Measurements from ENCODE around the gene ANKRD6. TPM values are rescaled to one million over a fixed set of nuclear protein-coding genes. Genes with fewer than 3 reads are reported as not detected.

The ANKRD6 gene
- total RNA-seq, 6 experiments from 2014 or later, result 5.3 to 14.8 (median 8.3) TPM

- ATAC-seq (no peak), DNase-seq (no peak)
- no peak overlapping the region for H3K4me3 ChIP-seq
- H3K27ac ChIP-seq, result no peak overlapping the region
- no peaks in the 10 kb centered on the region for H3K4me1 ChIP-seq
- TF ChIP-seq CTCF (IDR thresholded peaks at IDR 0.05), result no peak
- TF ChIP-seq POLR2A (IDR thresholded peaks at IDR 0.05), result no peak
- no peaks in the 10 kb centered on the region for H3K27me3 ChIP-seq
- no peaks in the 10 kb centered on the region for H3K36me3 ChIP-seq
- intact Hi-C loops (cut with DNase I), result no loop called here
- no peaks in the 10 kb centered on the region for H3K9me3 ChIP-seq
- 94% methylated on average over 3 of the region's 3 CpGs for WGBS (ENCODE audit: insufficient coverage, low coverage, low lambda C conversion rate, missing lambda C conversion rate)
Measured at GRCh38 chr6:89400050-89400449, 32.9 kb upstream of the ANKRD6 start.

GRCh38 chr6:89400912-89401399, 32.0 kb upstream of the ANKRD6 start:
- Histone ChIP-seq H3K4me3 (no peak overlapping the region), H3K9me3 (no peaks in the 10 kb centered on the region), H3K27ac (no peak overlapping the region), H3K27me3 (no peaks in the 10 kb centered on the region), H3K4me1 (no peaks in the 10 kb centered on the region), H3K36me3 (no peaks in the 10 kb centered on the region)
- intact Hi-C loops (cut with DNase I), result no loop called here
- TF ChIP-seq CTCF (IDR thresholded peaks at IDR 0.05) (no peak), POLR2A (IDR thresholded peaks at IDR 0.05) (no peak)
- DNase-seq, result no peak
- 70% methylated on average over 6 of the region's 6 CpGs for WGBS (ENCODE audit: insufficient coverage, low coverage, low lambda C conversion rate, missing lambda C conversion rate)
- peak in 3 of 4 donors; percentile 23 to 59 (median 36) for ATAC-seq

DNA sequence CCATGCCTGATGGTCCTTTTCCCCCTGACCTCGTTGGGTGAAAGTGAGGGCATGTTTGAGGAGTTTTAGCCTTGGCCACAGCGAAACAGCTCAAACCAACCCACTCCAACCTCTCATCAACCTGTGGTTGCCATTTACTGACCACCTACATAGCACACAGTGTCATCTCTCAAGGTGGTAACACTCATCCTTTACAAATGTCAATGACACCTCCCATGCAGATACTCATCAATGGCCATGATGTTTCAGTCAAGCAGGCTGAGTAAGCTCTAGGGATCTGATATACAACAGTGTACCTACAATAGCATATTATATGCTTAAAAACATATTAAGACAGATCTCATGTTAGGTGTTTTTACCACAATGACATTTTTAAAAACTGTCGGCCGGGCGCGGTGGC, 30.2 kb upstream of the ANKRD6 start:
- Histone ChIP-seq H3K4me1 (no peaks in the 10 kb centered on the region), H3K27me3 (no peaks in the 10 kb centered on the region), H3K4me3 (no peak overlapping the region), H3K9me3 (no peaks in the 10 kb centered on the region), H3K36me3 (no peaks in the 10 kb centered on the region), H3K27ac (no peak overlapping the region)
- ATAC-seq, result no peak
- WGBS (ENCODE audit: insufficient coverage, low coverage, low lambda C conversion rate, missing lambda C conversion rate), result 77% methylated on average over 5 of the region's 6 CpGs
- DNase-seq, result no peak
- intact Hi-C loops (cut with DNase I), result no loop called here
- TF ChIP-seq POLR2A (IDR thresholded peaks at IDR 0.05), result no peak
- no peak for TF ChIP-seq CTCF (IDR thresholded peaks at IDR 0.05)

- Histone ChIP-seq H3K27ac (no peak overlapping the region), H3K27me3 (no peaks in the 10 kb centered on the region), H3K4me1 (no peaks in the 10 kb centered on the region), H3K36me3 (no peaks in the 10 kb centered on the region), H3K9me3 (no peaks in the 10 kb centered on the region), H3K4me3 (no peak overlapping the region)
- no peak for TF ChIP-seq CTCF (IDR thresholded peaks at IDR 0.05)
- TF ChIP-seq POLR2A (IDR thresholded peaks at IDR 0.05), result no peak
- ATAC-seq (no peak), DNase-seq (no peak)
- 66% methylated on average over 3 of the region's 3 CpGs for WGBS (ENCODE audit: insufficient coverage, low coverage, low lambda C conversion rate, missing lambda C conversion rate)
- intact Hi-C loops (cut with DNase I), result no loop called here
Measured at GRCh38 chr6:89404512-89404911, 28.4 kb upstream of the ANKRD6 start.

DNA sequence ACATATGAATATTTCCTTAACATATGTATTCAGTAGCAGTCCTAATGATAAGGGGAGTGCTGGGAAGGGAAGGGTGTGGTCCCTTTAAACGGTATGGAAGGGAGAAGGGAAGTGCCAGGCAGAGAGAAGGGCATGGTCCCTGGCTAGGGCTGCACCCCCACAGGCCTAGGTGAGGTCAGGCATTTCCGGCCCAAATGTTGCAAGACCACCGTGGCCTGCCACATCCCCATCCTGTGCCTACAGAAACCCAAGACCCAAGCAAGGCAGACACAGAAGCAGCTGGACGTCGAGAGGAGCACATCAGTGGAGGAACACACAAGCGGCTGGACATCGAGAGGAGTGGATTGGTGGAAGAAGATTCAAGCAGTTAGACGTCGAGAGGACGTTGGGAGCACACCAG, 26.8 kb upstream of the ANKRD6 start:
- no peak overlapping the region for H3K27ac ChIP-seq
- H3K36me3 ChIP-seq, result no peaks in the 10 kb centered on the region
- intact Hi-C loops (cut with DNase I), result no loop called here
- 51% methylated on average over 5 of the region's 10 CpGs for WGBS (ENCODE audit: insufficient coverage, low coverage, low lambda C conversion rate, missing lambda C conversion rate)
- no peaks in the 10 kb centered on the region for H3K9me3 ChIP-seq
- H3K4me1 ChIP-seq, result no peaks in the 10 kb centered on the region
- H3K27me3 ChIP-seq, result no peaks in the 10 kb centered on the region
- TF ChIP-seq POLR2A (IDR thresholded peaks at IDR 0.05) (no peak), CTCF (IDR thresholded peaks at IDR 0.05) (no peak)
- DNase-seq, result no peak
- no peak for ATAC-seq
- no peak overlapping the region for H3K4me3 ChIP-seq

All from right lobe of liver (tissue), 6 donors.